WTC11 (cell line): ENCODE results near the gene SPPL2B. TPM values are rescaled to one million over a fixed set of nuclear protein-coding genes. Genes with fewer than 3 reads are reported as not detected.
A peak's percentile ranks its signal among the peaks of the same experiment; 100 is the strongest.

Experiments used
- ATAC-seq: fragments of 200-7000 bp; cut with Tn5 transposase; 2 replicates; pipeline ENCODE4 v1.10.0; 2021; ENCODE audit warnings: mild to moderate bottlenecking, moderate library complexity
- CTCF ChIA-PET: fragments of 300-600 bp; sonication (Branson Sonifier 250); formaldehyde crosslinking; loops from one replicate; lab custom pipeline; 2021; ENCODE audit warnings: antibody characterized with exemption; lab: Charles Lee
- POLR2A ChIA-PET: fragments of 350-600 bp; sonication (Branson Sonifier 250); formaldehyde crosslinking; loops from one replicate; lab custom pipeline; 2021; ENCODE audit warnings: antibody characterized with exemption; lab: Charles Lee
- DNase-seq: peaks from one replicate; pipeline ENCODE4 v3.0.0; 2021; ENCODE audit warnings: low spot score
- H3K27ac Mint-ChIP-seq: 2 replicates; pipeline ENCODE4 v1.8.0; 2021; ENCODE audit warnings: mixed read lengths
- H3K27me3 Mint-ChIP-seq: 2 replicates; pipeline ENCODE4 v1.8.0; 2021; ENCODE audit warnings: low read depth, mild to moderate bottlenecking, moderate library complexity, mixed read lengths
- H3K36me3 Mint-ChIP-seq: 2 replicates; pipeline ENCODE4 v1.8.0; 2021; ENCODE audit warnings: mixed read lengths
- H3K4me1 Mint-ChIP-seq: 2 replicates; pipeline ENCODE4 v1.8.0; 2022; ENCODE audit warnings: mixed read lengths
- H3K4me3 Mint-ChIP-seq: 2 replicates; pipeline ENCODE4 v1.8.0; 2021; ENCODE audit warnings: mild to moderate bottlenecking, moderate library complexity, mixed read lengths
- H3K9me3 Mint-ChIP-seq: 2 replicates; pipeline ENCODE4 v1.8.0; 2021; ENCODE audit warnings: mixed read lengths
- ATF1 ChIP-seq: sonication (generic); formaldehyde crosslinking; IDR thresholded peaks from 2 replicates; pipeline ENCODE4 v1.8.1; 2023; ENCODE audit warnings: mild to moderate bottlenecking, moderate library complexity, missing genetic modification reagents
- ELF4 ChIP-seq: sonication (generic); formaldehyde crosslinking; IDR thresholded peaks from 2 replicates; pipeline ENCODE4 v1.8.1; 2022; ENCODE audit warnings: low read depth, mild to moderate bottlenecking, moderate library complexity, missing genetic modification reagents
- FOXJ3 ChIP-seq: sonication (generic); formaldehyde crosslinking; IDR thresholded peaks from 2 replicates; pipeline ENCODE4 v1.9.0; 2021; ENCODE audit warnings: missing genetic modification reagents, mild to moderate bottlenecking, borderline replicate concordance
- FOXK1 ChIP-seq: sonication (generic); formaldehyde crosslinking; IDR thresholded peaks from 2 replicates; pipeline ENCODE4 v1.8.0; 2022; ENCODE audit warnings: mild to moderate bottlenecking, moderate library complexity, missing genetic modification reagents
- GRHL2 ChIP-seq: fragments of 250-450 bp; sonication (Bioruptor Pico); IDR thresholded peaks from 2 replicates; pipeline ENCODE4 v1.8.0; 2022; ENCODE audit warnings: mild to moderate bottlenecking, moderate library complexity; ENCODE audit not compliant: insufficient replicate concordance, severe bottlenecking
- GTF2I ChIP-seq: fragments of 250-450 bp; sonication (Bioruptor Pico); conservative IDR thresholded peaks from 2 replicates; pipeline ENCODE4 v1.4.0; 2021; ENCODE audit warnings: mild to moderate bottlenecking
- HMGA2 ChIP-seq: fragments of 250-450 bp; sonication (Bioruptor Pico); IDR thresholded peaks from 2 replicates; pipeline ENCODE4 v1.4.0; 2021; ENCODE audit warnings: mild to moderate bottlenecking, moderate library complexity
- IRF2 ChIP-seq: sonication (generic); formaldehyde crosslinking; IDR thresholded peaks from 2 replicates; pipeline ENCODE4 v1.8.0; 2022; ENCODE audit warnings: low read depth, missing genetic modification reagents, borderline replicate concordance
- KAT7 ChIP-seq: sonication (generic); formaldehyde crosslinking; IDR thresholded peaks from 2 replicates; pipeline ENCODE4 v1.8.1; 2023; ENCODE audit warnings: missing genetic modification reagents, mild to moderate bottlenecking, borderline replicate concordance
- NFYB ChIP-seq: sonication (generic); formaldehyde crosslinking; conservative IDR thresholded peaks from 2 replicates; pipeline ENCODE4 v1.8.0; 2022; ENCODE audit warnings: low read depth, missing genetic modification reagents
- NR2C2 ChIP-seq: sonication (generic); formaldehyde crosslinking; IDR thresholded peaks from 2 replicates; pipeline ENCODE4 v1.8.0; 2022; ENCODE audit warnings: mild to moderate bottlenecking, missing genetic modification reagents
- RELA ChIP-seq: sonication (generic); formaldehyde crosslinking; IDR thresholded peaks from 2 replicates; pipeline ENCODE4 v1.8.1; 2022; ENCODE audit warnings: missing genetic modification reagents, mild to moderate bottlenecking, borderline replicate concordance
- SMAD3 ChIP-seq: sonication (generic); formaldehyde crosslinking; IDR thresholded peaks from 2 replicates; pipeline ENCODE4 v1.8.0; 2022; ENCODE audit warnings: missing genetic modification reagents, mild to moderate bottlenecking, borderline replicate concordance
- TEAD1 ChIP-seq: sonication (generic); formaldehyde crosslinking; IDR thresholded peaks from 2 replicates; pipeline ENCODE4 v1.8.0; 2022; ENCODE audit warnings: mild to moderate bottlenecking, missing genetic modification reagents
- TP53 ChIP-seq: sonication (generic); formaldehyde crosslinking; IDR thresholded peaks from 2 replicates; pipeline ENCODE4 v1.8.1; 2023; ENCODE audit warnings: mild to moderate bottlenecking, missing genetic modification reagents
- ZBTB21 ChIP-seq: sonication (generic); formaldehyde crosslinking; IDR thresholded peaks from 2 replicates; pipeline ENCODE4 v1.8.1; 2023; ENCODE audit warnings: mild to moderate bottlenecking, missing genetic modification reagents, borderline replicate concordance
- ZNF138 ChIP-seq: sonication (generic); formaldehyde crosslinking; conservative IDR thresholded peaks from 2 replicates; pipeline ENCODE4 v1.8.1; 2022; ENCODE audit warnings: mild to moderate bottlenecking, moderate library complexity, missing genetic modification reagents
- ZNF317 ChIP-seq: sonication (generic); formaldehyde crosslinking; IDR thresholded peaks from 2 replicates; pipeline ENCODE4 v1.8.1; 2023; ENCODE audit warnings: low read depth, mild to moderate bottlenecking, moderate library complexity, missing genetic modification reagents, borderline replicate concordance
- ZNF396 ChIP-seq: fragments of 250-450 bp; sonication (Bioruptor Pico); IDR thresholded peaks from 2 replicates; pipeline ENCODE4 v1.8.0; 2021; ENCODE audit warnings: mild to moderate bottlenecking, moderate library complexity, borderline replicate concordance
- total RNA-seq: library from RNA; stranded (reverse); gene quantifications from 3 replicates; pipeline ENCODE4 v1.2.3, GENCODE V29; 2021
- TF ChIP-seq, protein P1 (sequence below): sonication (generic); formaldehyde crosslinking; IDR thresholded peaks from 2 replicates; pipeline ENCODE4 v1.8.1; 2022; ENCODE audit warnings: mild to moderate bottlenecking, moderate library complexity, missing genetic modification reagents
- TF ChIP-seq, protein P2 (sequence below): sonication (generic); formaldehyde crosslinking; IDR thresholded peaks from 2 replicates; pipeline ENCODE4 v1.8.1; 2023; ENCODE audit warnings: mild to moderate bottlenecking, missing genetic modification reagents
- TF ChIP-seq, protein P3 (sequence below): fragments of 250-450 bp; sonication (Bioruptor Pico); IDR thresholded peaks from 2 replicates; pipeline ENCODE4 v2.1.2; 2022; ENCODE audit warnings: mild to moderate bottlenecking, moderate library complexity
- TF ChIP-seq, protein P4 (sequence below): sonication (generic); formaldehyde crosslinking; IDR thresholded peaks from 2 replicates; pipeline ENCODE4 v1.8.0; 2023; ENCODE audit warnings: mild to moderate bottlenecking, missing genetic modification reagents
- TF ChIP-seq, protein P5 (sequence below): sonication (generic); formaldehyde crosslinking; IDR thresholded peaks from 2 replicates; pipeline ENCODE4 v1.8.1; 2022; ENCODE audit warnings: low read depth, missing genetic modification reagents, borderline replicate concordance
- TF ChIP-seq, protein P6 (sequence below): sonication (generic); formaldehyde crosslinking; IDR thresholded peaks from 2 replicates; pipeline ENCODE4 v1.8.1; 2022; ENCODE audit warnings: low read depth, mild to moderate bottlenecking, moderate library complexity, missing genetic modification reagents, borderline replicate concordance

Gene SPPL2B
- total RNA-seq, 1 experiment from 2014 or later: 117 TPM

DNA sequence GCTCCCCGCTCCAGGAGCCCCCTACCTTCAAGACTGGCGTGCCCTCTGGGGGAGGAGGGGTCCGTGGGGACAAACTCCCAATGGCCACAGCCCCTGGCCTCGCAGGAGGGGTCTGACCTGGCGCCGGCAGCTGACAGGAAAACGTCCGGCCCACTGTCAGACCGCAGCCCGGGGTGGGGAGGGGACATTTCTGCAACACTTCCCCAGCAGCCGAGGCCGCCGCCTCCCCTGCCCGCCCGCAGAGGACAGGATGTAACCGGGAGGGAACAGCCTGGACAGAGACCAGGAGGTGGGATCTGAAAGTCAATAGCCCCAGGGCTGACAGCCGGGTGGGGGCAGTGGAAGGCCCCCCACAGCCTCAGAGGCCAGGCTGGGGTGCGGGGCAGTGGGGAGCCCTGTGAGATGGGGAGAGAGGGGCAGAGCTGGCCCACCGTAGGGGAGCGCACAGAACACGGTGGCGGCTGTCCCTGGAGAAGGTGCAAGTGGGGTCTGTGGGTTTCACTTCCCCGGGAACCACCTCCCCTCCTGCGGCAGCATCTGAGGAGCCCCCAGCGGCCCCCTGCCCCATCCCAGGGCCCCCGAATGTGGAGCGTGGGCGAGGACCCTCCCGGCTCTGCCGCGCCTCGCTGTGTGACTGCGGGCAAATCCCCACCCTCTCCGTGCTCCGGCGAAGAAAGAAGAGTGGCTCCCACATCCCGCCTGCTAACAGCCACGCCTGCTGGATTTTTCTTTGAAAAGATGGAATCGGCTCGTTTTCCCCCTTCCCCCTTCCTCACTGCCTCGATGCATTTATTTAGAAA lies 46.2 kb upstream of the SPPL2B start, which contains the start of gene PEAK3:
Gene PEAK3 (minus strand): TSS at position 114 of the 800 bp plus-strand sequence. CDS start 1,244 bp downstream, outside the sequence.
- ATAC-seq (peak; percentile 77), DNase-seq (peak; percentile 70)
- Mint-ChIP-seq H3K36me3 (no peaks in the 10 kb centered on the region), H3K27ac (no peak within 1 kb of the TSS), H3K27me3 (peaks cover 15% of the 10 kb centered on the region), H3K4me3 (peak within 1 kb of the TSS; percentile 67), H3K4me1 (peaks cover 5% of the 10 kb centered on the region; the same call in 1 of the 2 replicates), H3K9me3 (no peaks in the 10 kb centered on the region)
- 0 out of 2 replicates have a peak, but pooled peaks have one; percentile 3 for TF ChIP-seq GTF2I
- TF ChIP-seq ATF1 (CRISPR knock-in tag): no peak
- no peak for TF ChIP-seq RELA (CRISPR knock-in tag)
- no peak for TF ChIP-seq GRHL2 (CRISPR knock-in tag)
- TF ChIP-seq TP53 (CRISPR knock-in tag): no peak
- no peak; the same call in 1 of the 2 replicates for TF ChIP-seq KAT7 (CRISPR knock-in tag)
- TF ChIP-seq, protein P1, sequence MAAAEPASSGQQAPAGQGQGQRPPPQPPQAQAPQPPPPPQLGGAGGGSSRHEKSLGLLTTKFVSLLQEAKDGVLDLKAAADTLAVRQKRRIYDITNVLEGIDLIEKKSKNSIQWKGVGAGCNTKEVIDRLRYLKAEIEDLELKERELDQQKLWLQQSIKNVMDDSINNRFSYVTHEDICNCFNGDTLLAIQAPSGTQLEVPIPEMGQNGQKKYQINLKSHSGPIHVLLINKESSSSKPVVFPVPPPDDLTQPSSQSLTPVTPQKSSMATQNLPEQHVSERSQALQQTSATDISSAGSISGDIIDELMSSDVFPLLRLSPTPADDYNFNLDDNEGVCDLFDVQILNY: peak; percentile 58; the same call in 1 of the 2 replicates
- TF ChIP-seq FOXK1 (CRISPR knock-in tag): peak; percentile 31; the same call in 1 of the 2 replicates
- no peak for TF ChIP-seq NR2C2 (CRISPR knock-in tag)
- no peak for TF ChIP-seq TEAD1
- no peak for TF ChIP-seq ZNF396 (CRISPR knock-in tag)
- TF ChIP-seq, protein P2, sequence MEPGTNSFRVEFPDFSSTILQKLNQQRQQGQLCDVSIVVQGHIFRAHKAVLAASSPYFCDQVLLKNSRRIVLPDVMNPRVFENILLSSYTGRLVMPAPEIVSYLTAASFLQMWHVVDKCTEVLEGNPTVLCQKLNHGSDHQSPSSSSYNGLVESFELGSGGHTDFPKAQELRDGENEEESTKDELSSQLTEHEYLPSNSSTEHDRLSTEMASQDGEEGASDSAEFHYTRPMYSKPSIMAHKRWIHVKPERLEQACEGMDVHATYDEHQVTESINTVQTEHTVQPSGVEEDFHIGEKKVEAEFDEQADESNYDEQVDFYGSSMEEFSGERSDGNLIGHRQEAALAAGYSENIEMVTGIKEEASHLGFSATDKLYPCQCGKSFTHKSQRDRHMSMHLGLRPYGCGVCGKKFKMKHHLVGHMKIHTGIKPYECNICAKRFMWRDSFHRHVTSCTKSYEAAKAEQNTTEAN (CRISPR knock-in tag): no peak
- TF ChIP-seq, protein P3, sequence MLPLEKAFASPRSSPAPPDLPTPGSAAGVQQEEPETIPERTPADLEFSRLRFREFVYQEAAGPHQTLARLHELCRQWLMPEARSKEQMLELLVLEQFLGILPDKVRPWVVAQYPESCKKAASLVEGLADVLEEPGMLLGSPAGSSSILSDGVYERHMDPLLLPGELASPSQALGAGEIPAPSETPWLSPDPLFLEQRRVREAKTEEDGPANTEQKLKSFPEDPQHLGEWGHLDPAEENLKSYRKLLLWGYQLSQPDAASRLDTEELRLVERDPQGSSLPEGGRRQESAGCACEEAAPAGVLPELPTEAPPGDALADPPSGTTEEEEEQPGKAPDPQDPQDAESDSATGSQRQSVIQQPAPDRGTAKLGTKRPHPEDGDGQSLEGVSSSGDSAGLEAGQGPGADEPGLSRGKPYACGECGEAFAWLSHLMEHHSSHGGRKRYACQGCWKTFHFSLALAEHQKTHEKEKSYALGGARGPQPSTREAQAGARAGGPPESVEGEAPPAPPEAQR (CRISPR knock-in tag): no peak
- TF ChIP-seq IRF2: no peak
- no peak for TF ChIP-seq FOXJ3 (CRISPR knock-in tag)
- no peak for TF ChIP-seq ZBTB21
- TF ChIP-seq HMGA2 (CRISPR knock-in tag): no peak
- TF ChIP-seq, protein P4, sequence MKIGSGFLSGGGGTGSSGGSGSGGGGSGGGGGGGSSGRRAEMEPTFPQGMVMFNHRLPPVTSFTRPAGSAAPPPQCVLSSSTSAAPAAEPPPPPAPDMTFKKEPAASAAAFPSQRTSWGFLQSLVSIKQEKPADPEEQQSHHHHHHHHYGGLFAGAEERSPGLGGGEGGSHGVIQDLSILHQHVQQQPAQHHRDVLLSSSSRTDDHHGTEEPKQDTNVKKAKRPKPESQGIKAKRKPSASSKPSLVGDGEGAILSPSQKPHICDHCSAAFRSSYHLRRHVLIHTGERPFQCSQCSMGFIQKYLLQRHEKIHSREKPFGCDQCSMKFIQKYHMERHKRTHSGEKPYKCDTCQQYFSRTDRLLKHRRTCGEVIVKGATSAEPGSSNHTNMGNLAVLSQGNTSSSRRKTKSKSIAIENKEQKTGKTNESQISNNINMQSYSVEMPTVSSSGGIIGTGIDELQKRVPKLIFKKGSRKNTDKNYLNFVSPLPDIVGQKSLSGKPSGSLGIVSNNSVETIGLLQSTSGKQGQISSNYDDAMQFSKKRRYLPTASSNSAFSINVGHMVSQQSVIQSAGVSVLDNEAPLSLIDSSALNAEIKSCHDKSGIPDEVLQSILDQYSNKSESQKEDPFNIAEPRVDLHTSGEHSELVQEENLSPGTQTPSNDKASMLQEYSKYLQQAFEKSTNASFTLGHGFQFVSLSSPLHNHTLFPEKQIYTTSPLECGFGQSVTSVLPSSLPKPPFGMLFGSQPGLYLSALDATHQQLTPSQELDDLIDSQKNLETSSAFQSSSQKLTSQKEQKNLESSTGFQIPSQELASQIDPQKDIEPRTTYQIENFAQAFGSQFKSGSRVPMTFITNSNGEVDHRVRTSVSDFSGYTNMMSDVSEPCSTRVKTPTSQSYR (CRISPR knock-in tag): no peak
- TF ChIP-seq ELF4: no peak
- TF ChIP-seq NFYB (CRISPR knock-in tag): no peak
- TF ChIP-seq, protein P5, sequence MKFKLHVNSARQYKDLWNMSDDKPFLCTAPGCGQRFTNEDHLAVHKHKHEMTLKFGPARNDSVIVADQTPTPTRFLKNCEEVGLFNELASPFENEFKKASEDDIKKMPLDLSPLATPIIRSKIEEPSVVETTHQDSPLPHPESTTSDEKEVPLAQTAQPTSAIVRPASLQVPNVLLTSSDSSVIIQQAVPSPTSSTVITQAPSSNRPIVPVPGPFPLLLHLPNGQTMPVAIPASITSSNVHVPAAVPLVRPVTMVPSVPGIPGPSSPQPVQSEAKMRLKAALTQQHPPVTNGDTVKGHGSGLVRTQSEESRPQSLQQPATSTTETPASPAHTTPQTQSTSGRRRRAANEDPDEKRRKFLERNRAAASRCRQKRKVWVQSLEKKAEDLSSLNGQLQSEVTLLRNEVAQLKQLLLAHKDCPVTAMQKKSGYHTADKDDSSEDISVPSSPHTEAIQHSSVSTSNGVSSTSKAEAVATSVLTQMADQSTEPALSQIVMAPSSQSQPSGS: no peak
- no peak for TF ChIP-seq ZNF138 (CRISPR knock-in tag)
- TF ChIP-seq ZNF317: no peak
- TF ChIP-seq SMAD3 (CRISPR knock-in tag): no peak
- TF ChIP-seq, protein P6, sequence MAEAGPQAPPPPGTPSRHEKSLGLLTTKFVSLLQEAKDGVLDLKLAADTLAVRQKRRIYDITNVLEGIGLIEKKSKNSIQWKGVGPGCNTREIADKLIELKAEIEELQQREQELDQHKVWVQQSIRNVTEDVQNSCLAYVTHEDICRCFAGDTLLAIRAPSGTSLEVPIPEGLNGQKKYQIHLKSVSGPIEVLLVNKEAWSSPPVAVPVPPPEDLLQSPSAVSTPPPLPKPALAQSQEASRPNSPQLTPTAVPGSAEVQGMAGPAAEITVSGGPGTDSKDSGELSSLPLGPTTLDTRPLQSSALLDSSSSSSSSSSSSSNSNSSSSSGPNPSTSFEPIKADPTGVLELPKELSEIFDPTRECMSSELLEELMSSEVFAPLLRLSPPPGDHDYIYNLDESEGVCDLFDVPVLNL (CRISPR knock-in tag): no peak
- POLR2A ChIA-PET: no interaction called here
- CTCF ChIA-PET: interaction anchor here (0.6 to 2.4 kb wide), 3 partner anchors 33 to 60 kb away, joined by 3 to 13 read pairs (median 3); partner anchors contain the start of gene PLEKHJ1
